Gastroesophageal sphincter (tissue), 3 donors: ENCODE results near the gene GATAD1.

Experiments
- CTCF ChIP-seq, 4 experiments: fragments of 200-600 bp in 2 of 4; fragments of 450-650 bp in 2 of 4; sonication (generic) in 1 of 4; IDR thresholded peaks; one replicate each; pipeline ENCODE4 v1.5.1; 2017 to 2019; ENCODE audit warnings: antibody characterized with exemption in 4 of 4, mild to moderate bottlenecking in 2 of 4, moderate library complexity in 2 of 4
- EP300 ChIP-seq: sonication (generic); formaldehyde crosslinking; IDR thresholded peaks from one replicate; pipeline ENCODE4 v1.6.1; 2017; ENCODE audit warnings: antibody characterized with exemption, mild to moderate bottlenecking
- POLR2A ChIP-seq, 2 donors: fragments of 450-650 bp; IDR thresholded peaks; one replicate each; pipeline ENCODE4 v1.6.1; 2017; ENCODE audit warnings: antibody characterized with exemption in 2 of 2, mild to moderate bottlenecking in 2 of 2, moderate library complexity in 1 of 2

GRCh38 chr7:92462560-92462959, 15.3 kb downstream of the GATAD1 start:
- TF ChIP-seq CTCF (IDR thresholded peaks at IDR 0.05) = no peak
- no peak for TF ChIP-seq POLR2A (IDR thresholded peaks at IDR 0.05)
- no peak for TF ChIP-seq EP300
